Hematopoietic multipotent progenitor cell treated with erythropoietin and hydrocortisone succinate and interleukin-3 and kit ligand, for 8 days (in vitro differentiated cells): ENCODE results near the gene IL36A.

Experiments used
- DNase-seq: peaks from one replicate; pipeline ENCODE4 v3.0.0-alpha.2; 2015

The IL36A gene

GRCh38 chr2:113009622-113010021 is 4.4 kb downstream of the IL36A start:
- no peak for DNase-seq

DNA sequence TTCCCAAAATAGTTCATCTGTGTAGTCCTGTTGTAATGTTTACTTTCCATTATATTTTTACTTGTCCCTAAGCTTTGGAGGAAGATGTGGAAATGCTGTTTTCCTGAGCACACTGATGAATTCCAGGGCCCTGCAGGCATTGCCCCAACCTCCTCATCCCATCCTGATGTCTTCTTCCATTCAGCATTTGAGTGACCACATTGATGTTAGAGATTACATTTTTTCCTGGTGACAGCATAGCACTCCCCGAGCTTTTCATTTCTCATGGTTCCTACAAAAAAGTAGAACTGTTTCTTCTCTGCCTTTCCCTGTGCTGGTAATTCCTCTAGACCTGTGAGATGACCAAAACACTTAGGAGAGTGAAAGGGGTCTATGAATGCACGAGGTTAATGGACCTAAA is 4.8 kb downstream of the IL36A start:
- no peak for DNase-seq

DNA sequence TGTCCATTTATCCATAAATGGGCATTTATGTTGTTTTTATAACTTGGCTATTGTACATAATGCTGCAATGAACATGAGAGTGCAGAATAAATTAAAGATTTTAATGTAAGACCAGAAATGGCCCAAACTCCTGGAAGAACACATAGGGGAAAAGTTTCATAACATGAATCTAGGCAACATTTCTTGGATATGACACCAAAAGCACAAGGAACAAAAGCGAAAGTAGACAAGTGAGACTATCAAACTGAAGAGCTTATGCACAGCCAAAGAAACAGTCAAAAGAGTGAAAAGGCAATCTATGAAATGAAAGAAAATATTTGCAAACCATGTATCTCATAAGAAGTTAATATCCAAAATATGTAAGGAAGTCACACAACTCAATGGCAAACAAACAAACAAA is 5.8 kb downstream of the IL36A start:
- no peak for DNase-seq

DNA sequence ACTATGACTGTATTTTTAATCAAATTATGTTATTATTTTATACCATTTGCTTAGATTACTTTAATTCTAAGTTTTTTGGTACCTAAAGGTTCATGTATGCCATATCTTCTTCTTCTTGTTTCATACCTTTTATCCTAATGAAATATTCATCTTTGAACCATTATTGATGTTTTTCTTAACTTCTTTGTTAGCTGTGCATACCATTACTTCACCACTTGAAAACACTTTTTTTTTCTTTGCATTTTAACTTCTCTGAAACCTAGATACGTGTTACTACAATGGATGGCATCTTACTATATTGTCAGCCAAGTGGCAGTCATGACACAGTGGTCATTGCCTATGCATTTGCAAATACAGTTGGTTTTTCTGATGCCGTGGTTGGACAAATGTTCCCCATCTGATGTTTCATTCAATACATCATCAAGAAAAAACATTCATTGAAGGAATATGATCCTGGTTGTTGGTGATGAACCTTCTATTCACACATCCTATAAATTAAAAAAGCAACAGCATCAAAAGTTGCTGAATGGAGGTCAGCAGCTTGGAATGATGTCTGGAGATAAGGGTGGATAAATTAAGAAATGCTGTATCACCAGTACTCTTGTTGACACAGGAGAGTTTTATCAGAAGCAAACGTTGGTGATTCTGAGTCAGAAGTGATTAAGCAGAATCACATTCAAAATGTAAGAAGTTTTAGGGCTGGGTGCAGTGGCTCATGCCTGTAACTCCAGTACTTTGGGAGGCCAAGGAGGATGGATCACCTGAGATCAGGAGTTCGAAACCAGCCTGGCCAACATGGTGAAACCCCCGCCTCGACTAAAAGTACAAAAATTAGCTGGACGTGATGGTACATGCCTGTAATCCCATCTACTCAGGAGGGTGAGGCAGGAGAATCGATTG is 7.4 kb downstream of the IL36A start:
- DNase-seq, result peak; percentile 72

- DNase-seq, result no peak
Measured at GRCh38 chr2:113013336-113013661, 8.0 kb downstream of the IL36A start.

- DNase-seq, result no peak
Measured at GRCh38 chr2:113014067-113014466, 8.8 kb downstream of the IL36A start.

DNA sequence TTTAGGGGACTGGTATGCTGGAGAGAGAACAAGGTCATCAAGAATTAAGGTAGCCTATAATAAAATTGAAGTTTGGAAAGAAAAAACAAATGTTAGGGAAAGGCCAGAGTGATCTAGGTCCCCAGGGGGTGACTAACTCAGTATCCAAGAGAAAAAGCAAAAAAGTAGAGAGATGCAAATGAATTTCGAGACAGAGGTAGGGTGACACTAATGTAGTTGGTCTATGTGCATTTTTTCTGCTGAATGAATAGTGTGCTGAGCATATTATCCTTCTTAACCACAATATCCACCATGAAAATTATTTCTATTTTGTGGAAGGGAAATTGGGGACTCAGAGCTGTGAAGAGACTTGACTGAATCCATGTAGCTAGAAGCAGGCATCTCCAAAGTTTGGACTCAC is 9.8 kb downstream of the IL36A start:
- DNase-seq, result no peak

GRCh38 chr2:113015655-113016054 is 10.4 kb downstream of the IL36A start:
- no peak for DNase-seq

DNA sequence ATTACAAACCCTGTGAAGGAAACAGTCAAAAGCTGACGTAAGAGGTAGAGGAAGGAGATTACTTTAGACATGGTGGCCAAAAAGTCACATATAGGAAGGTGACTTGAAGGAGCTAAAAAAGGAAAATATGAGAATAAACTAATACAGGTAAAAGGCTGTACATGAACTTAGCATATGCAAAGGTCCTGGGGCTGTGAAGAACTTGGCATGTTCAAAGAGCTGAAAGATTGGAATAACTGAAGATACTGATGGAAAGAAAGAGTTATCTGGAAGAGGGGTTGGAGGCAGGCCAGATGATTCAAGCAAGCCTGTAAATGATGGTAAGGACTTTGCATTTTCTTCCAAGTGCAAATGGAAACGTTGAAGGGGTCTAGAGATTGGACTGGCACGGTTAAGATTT is 13.2 kb downstream of the IL36A start:
- DNase-seq, result no peak

DNA sequence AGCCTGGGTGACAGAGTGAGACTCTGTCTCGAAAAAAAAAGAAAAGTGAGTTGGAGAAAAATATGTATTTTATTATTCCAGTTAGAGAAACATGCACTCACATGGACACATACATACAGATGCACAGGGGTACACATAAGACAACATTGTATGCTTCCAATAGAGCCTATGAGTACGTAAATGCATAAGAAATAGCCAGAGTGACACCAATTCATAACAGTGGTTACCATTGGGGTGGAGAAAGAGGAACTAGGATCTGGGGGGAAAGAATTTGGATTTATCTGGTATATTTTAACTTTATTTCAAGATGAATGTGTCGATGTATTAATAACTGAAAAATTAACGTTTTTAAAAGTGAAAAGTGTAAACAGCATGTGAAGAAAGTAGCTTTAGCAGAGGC is 16.1 kb downstream of the IL36A start:
- no peak for DNase-seq

DNA sequence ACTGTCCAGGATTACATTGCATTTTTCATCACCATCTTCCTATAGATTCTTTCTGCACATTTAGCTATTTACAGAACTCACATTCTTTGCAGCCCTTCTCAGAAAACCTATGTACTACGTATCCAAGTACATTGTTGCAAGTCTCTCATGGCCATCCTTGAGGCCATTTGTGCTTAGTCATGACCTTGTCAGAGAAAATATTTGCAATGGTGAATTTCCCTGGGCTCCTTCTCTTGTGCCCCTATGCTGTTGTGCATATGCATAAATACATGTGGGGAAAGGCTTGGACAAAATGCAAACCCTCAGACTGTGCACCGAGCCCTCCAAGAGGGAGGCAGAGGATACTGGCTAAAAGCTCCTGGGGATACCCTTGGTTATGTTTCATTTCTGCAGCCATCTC is 19.5 kb downstream of the IL36A start:
- no peak for DNase-seq

DNA sequence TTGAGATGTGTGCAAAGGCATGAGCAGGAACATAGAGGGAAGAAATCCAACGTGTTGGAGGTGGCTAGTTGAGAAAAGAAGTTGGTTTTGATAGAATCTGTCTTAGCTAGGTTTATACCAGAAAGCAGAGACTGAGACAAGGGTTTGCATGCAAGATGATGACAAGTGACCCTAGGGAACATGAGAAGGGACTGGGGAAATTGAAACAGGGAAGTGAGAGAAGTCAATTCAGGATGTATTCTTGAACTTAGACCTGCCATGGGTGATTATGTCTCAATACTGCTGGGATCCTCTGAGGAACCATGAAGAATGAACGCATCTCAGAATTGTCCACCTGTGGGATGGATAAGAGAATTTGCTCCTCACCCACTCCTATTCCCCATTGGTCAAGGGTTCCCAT is 20.5 kb downstream of the IL36A start:
- no peak for DNase-seq

DNA sequence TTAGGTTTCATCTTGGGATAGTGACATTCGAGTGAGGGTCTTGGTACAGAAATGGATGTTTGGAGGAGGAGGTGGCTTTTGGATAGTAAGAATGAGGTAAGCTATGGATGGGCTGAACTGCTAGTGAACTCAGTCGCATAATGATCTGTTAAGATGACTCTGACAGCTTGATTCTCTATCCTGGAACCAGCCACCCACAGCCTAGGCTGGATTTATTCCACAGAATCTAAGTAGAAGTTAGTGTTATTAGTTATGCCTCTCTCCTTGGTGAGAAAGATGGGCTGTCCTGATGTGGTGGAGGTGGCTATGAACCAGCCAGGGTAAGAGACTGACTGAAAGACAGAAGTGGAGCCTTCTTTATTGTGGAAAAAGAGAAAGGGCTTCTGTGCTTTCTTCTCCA is 22.4 kb downstream of the IL36A start:
- DNase-seq, result no peak

GRCh38 chr2:113028112-113028511 is 22.9 kb downstream of the IL36A start:
- no peak for DNase-seq

GRCh38 chr2:113032737-113033136 is 27.5 kb downstream of the IL36A start:
- DNase-seq, result no peak

GRCh38 chr2:113034016-113034415 is 28.8 kb downstream of the IL36A start:
- DNase-seq, result peak; percentile 12

DNA sequence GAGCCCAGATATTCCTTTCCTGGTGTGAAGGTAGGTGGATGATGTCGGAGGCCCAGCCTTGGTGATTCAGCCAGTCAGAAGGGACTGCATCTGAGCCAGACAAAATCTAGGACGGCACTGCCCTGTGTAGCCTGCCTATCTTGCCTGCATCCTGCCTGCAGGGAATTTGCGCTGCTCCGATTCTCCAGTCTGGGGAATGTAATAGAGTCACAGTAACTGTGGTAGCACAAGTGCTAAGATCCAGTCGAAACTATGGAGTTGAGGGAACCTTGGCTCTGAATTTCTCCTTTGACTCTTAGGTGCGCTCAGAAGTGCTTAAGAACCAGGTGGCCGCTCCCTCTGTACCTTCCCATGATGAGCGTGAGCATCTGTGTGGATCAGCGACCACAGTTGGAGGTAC is 31.5 kb downstream of the IL36A start:
- no peak for DNase-seq

- DNase-seq, result no peak
Measured at GRCh38 chr2:113038291-113038690, 33.0 kb downstream of the IL36A start.

- DNase-seq, result no peak
Measured at GRCh38 chr2:113039158-113039557, 33.9 kb downstream of the IL36A start.

GRCh38 chr2:113039719-113040118 is 34.5 kb downstream of the IL36A start:
- no peak for DNase-seq

DNA sequence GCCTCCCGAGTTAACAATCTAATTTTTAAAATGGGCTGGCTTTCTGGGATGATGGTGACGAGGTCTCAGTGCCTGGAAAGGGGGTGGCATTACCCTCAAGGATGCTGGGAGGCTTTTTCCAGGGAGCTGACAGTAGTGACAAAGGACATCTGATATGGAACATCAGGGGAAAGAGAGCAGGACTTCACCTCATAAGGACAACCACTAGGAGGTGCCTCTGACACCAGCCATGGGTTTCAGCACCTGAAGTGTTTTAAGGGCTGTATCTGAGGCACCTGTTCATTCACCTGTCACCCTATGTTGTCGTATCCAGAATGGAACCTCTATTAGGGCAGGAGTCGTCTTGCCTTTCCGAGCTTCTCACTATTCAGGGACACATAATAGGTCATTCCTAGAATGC is 36.6 kb downstream of the IL36A start:
- no peak for DNase-seq

- DNase-seq, result no peak
Measured at GRCh38 chr2:113046465-113046864, 41.2 kb downstream of the IL36A start.

DNA sequence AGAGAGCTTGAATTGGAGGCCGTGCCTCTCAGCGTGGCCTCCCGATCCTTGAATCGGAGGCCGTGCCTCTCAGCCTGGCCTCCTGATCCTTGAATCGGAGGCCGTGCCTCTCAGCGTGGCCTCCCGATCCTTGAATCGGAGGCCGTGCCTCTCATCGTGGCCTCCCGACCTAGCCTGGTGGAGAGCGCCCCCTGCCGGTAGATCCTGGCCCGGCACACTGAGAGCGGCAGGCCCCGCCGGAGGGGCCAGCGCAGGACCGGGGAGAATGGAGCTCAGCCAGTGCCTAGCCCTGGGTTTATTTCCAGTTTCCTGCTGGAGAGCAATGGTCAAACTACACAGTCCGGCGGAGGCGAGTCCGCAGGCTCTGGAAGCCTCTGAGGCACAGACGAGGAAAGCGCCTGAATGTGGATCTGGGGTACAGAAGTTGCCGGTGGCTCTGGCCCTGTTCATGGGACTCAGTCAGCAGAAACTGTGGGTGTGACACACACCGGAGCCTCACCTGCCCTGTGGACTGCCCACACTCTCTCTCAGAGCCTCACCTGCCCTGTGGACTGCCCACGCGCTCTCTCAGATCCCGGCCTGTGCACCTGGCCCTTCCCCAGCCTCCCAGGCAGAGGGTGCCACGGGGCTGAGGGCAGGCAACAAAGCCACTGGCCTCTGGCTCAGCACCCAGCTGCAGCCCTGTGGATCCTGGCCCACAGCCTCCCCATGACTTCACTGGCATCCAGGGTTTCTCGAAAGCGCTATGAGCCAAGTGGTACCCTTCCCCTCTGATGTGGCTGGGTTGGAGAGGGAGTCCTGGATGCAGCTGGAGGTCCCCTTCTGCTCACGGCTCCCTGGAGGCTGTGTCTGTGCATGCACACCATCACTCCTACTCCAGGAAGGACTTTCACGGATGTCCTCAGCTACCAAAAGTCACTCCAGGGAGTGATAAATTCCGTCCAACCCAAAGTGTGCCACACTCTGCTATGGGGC is 45.9 kb downstream of the IL36A start:
- no peak for DNase-seq

DNA sequence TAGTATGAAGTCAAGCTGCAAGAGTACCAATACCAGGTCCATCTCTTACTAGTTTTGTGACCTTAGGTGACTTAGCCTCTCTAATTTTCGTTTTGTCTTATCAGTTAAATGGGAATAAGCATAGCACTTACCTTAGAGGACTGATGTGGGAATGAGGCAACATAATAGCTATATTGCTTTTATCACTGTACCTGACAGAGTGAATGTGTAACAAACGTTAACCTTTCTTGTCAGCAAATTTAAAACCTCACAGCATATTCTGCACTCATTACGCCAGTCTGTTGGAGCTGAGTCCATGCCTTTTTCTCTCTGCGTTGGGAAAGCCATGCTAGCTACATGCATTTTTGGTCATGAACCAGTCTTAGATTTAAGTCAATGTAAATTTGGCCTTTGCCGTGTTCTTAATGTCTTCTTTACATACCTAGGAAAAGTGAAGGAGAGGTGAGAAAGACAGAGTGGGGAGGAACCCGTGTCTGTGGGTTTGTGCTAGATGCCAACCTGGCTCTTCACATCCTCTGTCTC is 47.2 kb downstream of the IL36A start, which contains the start of gene IL36B:
Gene IL36B (minus strand): TSS at position 472 of the 522 bp plus-strand sequence.
- DNase-seq, result no peak
